ENCODE data around the gene THSD7A.

Gene THSD7A

GRCh38 chr7:11403781-11404180 is 428.2 kb downstream of the THSD7A start:
- DNase-seq: no peak
- H3K27me3 ChIP-seq (ENCODE audit: insufficient read depth, low read depth, severe bottlenecking): no peaks in the 10 kb centered on the region
- no peaks in the 10 kb centered on the region for H3K36me3 ChIP-seq
- no peak overlapping the region for H3K4me3 ChIP-seq (ENCODE audit: low read depth, low read length)
- TF ChIP-seq CTCF (IDR thresholded peaks at IDR 0.05; ENCODE audit: low read depth, low read length): no peak
- H3K9me3 ChIP-seq (ENCODE audit: severe bottlenecking): no peaks in the 10 kb centered on the region
- H3K27ac ChIP-seq: no peak overlapping the region

GRCh38 chr7:11394438-11394837 is 437.6 kb downstream of the THSD7A start:
- no peak overlapping the region for H3K27ac ChIP-seq
- DNase-seq: no peak
- no peaks in the 10 kb centered on the region for H3K36me3 ChIP-seq
- TF ChIP-seq CTCF (IDR thresholded peaks at IDR 0.05; ENCODE audit: low read depth, low read length): no peak
- no peak overlapping the region for H3K4me3 ChIP-seq (ENCODE audit: low read depth, low read length)
- no peaks in the 10 kb centered on the region for H3K27me3 ChIP-seq (ENCODE audit: insufficient read depth, low read depth, severe bottlenecking)
- no peaks in the 10 kb centered on the region for H3K9me3 ChIP-seq (ENCODE audit: severe bottlenecking)

- H3K36me3 ChIP-seq: no peaks in the 10 kb centered on the region
- H3K27ac ChIP-seq: no peak overlapping the region
- no peak for TF ChIP-seq CTCF (IDR thresholded peaks at IDR 0.05; ENCODE audit: low read depth, low read length)
- no peak for DNase-seq
- H3K27me3 ChIP-seq (ENCODE audit: insufficient read depth, low read depth, severe bottlenecking): no peaks in the 10 kb centered on the region
- H3K9me3 ChIP-seq (ENCODE audit: severe bottlenecking): no peaks in the 10 kb centered on the region
- H3K4me3 ChIP-seq (ENCODE audit: low read depth, low read length): no peak overlapping the region
Observed at GRCh38 chr7:11379641-11380040, 452.4 kb downstream of the THSD7A start.

GRCh38 chr7:11376529-11376928 is 455.5 kb downstream of the THSD7A start:
- Histone ChIP-seq H3K27ac (no peak overlapping the region), H3K36me3 (no peaks in the 10 kb centered on the region), H3K27me3 (ENCODE audit: insufficient read depth, low read depth, severe bottlenecking) (no peaks in the 10 kb centered on the region), H3K4me3 (ENCODE audit: low read depth, low read length) (no peak overlapping the region), H3K9me3 (ENCODE audit: severe bottlenecking) (no peaks in the 10 kb centered on the region)
- TF ChIP-seq CTCF (IDR thresholded peaks at IDR 0.05; ENCODE audit: low read depth, low read length): no peak
- DNase-seq: no peak

- Histone ChIP-seq H3K27ac (no peak overlapping the region), H3K36me3 (no peaks in the 10 kb centered on the region), H3K9me3 (ENCODE audit: severe bottlenecking) (no peaks in the 10 kb centered on the region), H3K4me3 (ENCODE audit: low read depth, low read length) (no peak overlapping the region), H3K27me3 (ENCODE audit: insufficient read depth, low read depth, severe bottlenecking) (no peaks in the 10 kb centered on the region)
- no peak for DNase-seq
- no peak for TF ChIP-seq CTCF (IDR thresholded peaks at IDR 0.05; ENCODE audit: low read depth, low read length)
Observed at GRCh38 chr7:11374629-11375028, 457.4 kb downstream of the THSD7A start.

- Histone ChIP-seq H3K36me3 (no peaks in the 10 kb centered on the region), H3K27me3 (ENCODE audit: insufficient read depth, low read depth, severe bottlenecking) (no peaks in the 10 kb centered on the region), H3K9me3 (ENCODE audit: severe bottlenecking) (no peaks in the 10 kb centered on the region), H3K4me3 (ENCODE audit: low read depth, low read length) (no peak overlapping the region), H3K27ac (no peak overlapping the region)
- DNase-seq: no peak
- TF ChIP-seq CTCF (IDR thresholded peaks at IDR 0.05; ENCODE audit: low read depth, low read length): 0 out of 2 replicates have a peak, but pooled peaks have one; percentile 13
Observed at GRCh38 chr7:11373546-11374142, 458.4 kb downstream of the THSD7A start.

All from WERI-Rb-1 (cell line).